IPS-18c (cell line): Measurements from ENCODE around the gene ARHGAP33.
"Not testable (repeated sequence)": the region's sequence is repeated elsewhere in the genome, so short reads cannot be mapped to it uniquely, and the experiment has no call there.

Source experiments
- H3K4me3 ChIP-seq: 2 replicates; pipeline ENCODE4 v1.7.0; 2013; ENCODE audit warnings: low read depth, mild to moderate bottlenecking, low read length, moderate library complexity; ENCODE audit not compliant: insufficient read depth
- H3K9me3 ChIP-seq: one replicate; pipeline ENCODE4 v1.6.1; 2013; ENCODE audit warnings: mild to moderate bottlenecking, low read length, moderate library complexity; ENCODE audit not compliant: control insufficient read depth, insufficient read depth

ARHGAP33 gene

DNA sequence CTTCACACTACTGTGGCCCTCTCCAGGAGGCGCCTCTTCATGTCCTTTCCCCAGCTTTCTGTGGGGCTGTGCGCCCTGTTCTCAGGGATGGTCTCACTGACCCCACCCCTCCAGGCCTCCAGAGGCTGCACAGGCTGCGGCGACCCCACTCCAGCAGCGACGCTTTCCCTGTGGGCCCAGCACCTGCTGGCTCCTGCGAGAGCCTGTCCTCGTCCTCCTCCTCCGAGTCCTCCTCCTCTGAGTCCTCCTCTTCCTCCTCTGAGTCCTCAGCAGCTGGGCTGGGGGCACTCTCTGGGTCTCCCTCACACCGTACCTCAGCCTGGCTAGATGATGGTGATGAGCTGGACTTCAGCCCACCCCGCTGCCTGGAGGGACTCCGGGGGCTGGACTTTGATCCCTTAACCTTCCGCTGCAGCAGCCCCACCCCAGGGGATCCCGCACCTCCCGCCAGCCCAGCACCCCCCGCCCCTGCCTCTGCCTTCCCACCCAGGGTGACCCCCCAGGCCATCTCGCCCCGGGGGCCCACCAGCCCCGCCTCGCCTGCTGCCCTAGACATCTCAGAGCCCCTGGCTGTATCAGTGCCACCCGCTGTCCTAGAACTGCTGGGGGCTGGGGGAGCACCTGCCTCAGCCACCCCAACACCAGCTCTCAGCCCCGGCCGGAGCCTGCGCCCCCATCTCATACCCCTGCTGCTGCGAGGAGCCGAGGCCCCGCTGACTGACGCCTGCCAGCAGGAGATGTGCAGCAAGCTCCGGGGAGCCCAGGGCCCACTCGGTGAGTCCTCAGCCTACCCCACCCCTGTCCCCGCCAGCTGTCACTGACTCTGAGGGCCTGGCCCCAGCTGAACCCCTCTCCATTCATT, 11.2 kb downstream of the ARHGAP33 start:
- Histone ChIP-seq H3K9me3 (no peaks in the 10 kb centered on the region), H3K4me3 (no peak overlapping the region)

DNA sequence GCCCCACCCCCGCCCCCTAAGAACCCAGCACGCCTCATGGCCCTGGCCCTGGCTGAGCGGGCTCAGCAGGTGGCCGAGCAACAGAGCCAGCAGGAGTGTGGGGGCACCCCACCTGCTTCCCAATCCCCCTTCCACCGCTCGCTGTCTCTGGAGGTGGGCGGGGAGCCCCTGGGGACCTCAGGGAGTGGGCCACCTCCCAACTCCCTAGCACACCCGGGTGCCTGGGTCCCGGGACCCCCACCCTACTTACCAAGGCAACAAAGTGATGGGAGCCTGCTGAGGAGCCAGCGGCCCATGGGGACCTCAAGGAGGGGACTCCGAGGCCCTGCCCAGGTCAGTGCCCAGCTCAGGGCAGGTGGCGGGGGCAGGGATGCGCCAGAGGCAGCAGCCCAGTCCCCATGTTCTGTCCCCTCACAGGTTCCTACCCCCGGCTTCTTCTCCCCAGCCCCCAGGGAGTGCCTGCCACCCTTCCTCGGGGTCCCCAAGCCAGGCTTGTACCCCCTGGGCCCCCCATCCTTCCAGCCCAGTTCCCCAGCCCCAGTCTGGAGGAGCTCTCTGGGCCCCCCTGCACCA, 11.9 kb downstream of the ARHGAP33 start:
- Histone ChIP-seq H3K9me3 (no peaks in the 10 kb centered on the region), H3K4me3 (no peak overlapping the region)

DNA sequence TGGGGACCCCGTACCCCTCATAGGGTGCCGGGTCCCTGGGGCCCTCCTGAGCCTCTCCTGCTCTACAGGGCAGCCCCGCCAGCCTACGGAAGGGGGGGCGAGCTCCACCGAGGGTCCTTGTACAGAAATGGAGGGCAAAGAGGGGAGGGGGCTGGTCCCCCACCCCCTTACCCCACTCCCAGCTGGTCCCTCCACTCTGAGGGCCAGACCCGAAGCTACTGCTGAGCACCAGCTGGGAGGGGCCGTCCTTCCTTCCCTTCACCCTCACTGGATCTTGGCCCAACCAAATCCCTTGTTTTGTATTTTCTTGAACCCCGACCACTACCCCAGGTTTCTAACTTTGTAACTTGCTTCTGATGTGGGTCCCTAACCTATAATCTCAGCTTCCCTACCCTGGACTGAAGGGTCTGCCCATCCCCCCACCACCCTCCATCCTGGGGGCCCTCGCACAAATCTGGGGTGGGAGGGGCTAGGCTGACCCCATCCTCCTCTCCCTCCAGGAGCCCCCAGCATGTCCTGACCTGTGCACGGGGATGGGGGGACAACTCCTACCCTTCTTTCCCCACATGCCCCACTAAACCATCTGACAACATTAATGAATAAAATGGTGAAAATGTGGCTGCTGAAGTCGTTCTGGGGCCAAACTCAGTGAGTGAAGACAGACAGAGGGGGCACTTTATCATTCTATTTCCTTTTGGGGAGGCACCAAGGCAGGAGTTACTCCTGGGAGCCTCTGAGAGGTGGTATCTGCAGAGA, 13.0 kb downstream of the ARHGAP33 start:
- no peak overlapping the region for H3K4me3 ChIP-seq
- H3K9me3 ChIP-seq: no peaks in the 10 kb centered on the region

DNA sequence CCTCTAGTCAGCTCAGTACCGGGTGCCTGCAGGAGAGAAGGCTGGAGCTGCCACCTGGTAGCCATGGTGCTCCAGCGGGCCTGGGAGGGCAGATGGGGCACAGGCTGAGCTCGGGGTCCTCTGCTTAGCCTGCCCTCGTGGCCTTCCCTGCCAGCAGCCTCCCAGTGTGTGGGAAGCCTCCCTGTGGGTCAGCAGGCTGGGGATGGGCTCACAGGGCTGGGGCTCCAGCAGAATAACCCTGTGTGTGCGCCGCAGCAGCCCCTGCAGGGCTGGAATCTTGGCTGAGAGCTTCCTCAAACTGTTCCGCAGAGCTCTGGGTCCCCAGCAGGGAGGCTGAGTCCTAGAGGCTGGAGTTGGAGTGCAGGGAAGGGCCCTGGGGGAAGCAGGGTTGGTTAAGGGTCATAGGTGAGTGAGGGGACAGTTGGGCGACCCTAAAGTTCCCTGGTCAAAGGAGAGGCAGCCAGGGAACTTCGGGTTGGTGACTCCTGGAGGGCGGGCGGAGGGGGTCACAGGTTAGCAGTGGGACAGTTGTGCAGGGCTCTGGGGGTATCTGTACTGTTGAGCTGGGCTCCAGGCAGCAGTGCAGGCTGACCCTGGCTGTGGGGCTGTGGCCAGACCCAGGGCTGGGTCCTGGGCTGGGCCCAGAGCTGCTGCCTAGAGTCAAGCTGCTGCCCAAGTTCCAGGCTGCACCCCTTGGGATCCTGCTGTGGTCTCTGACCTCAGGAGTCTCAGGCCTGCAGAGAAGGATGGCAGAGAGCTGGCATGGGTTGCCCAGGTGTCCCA, 14.0 kb downstream of the ARHGAP33 start:
- Histone ChIP-seq H3K4me3 (no peak overlapping the region), H3K9me3 (no peaks in the 10 kb centered on the region)

DNA sequence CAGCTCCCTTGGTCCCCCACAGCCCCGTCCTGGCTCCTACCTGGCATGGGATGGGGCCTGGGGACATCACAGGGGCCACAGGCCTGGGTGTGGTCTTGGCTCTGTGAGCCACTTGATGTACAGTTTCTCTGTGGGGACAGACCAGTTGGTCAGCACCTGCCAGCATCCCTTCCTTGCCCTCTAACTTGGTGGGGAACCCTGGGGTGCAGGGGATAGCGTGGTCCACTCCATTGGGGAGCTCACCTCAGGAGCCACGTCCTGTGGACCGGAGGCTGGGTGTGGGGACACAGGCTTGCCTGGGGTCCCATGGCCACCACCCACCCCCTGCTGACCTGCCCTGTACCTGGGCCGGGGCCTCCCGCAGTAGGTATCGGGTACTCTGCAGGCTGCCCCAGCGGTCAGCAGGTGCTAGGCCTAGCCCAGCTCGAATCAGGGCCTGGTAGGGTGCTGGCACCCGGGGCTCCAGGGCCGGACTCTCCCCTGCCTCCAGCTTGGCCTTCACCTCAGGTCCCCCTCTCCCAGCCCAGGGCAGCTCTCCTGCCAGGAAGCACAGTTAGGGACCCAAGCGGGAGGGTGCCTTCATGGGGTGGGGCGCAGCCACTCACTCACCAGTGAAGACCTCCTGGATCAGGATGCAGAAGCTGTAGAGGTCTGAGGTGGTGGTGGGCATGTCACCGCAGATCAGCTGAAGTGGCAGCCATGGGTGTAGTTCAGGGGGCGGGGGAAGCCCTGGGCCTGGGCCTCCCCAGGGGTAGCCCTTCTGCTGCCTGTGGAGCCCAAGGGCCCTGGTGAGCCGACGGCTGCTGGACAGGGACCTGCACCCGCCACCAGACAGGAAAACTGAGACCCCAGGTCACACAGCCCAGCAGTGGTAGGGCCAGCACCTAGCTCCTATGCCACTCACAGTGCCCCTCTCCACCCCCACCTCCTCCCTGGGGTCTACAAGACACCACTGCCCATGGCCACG, 14.9 kb downstream of the ARHGAP33 start:
- no peaks in the 10 kb centered on the region for H3K9me3 ChIP-seq
- H3K4me3 ChIP-seq: no peak overlapping the region

DNA sequence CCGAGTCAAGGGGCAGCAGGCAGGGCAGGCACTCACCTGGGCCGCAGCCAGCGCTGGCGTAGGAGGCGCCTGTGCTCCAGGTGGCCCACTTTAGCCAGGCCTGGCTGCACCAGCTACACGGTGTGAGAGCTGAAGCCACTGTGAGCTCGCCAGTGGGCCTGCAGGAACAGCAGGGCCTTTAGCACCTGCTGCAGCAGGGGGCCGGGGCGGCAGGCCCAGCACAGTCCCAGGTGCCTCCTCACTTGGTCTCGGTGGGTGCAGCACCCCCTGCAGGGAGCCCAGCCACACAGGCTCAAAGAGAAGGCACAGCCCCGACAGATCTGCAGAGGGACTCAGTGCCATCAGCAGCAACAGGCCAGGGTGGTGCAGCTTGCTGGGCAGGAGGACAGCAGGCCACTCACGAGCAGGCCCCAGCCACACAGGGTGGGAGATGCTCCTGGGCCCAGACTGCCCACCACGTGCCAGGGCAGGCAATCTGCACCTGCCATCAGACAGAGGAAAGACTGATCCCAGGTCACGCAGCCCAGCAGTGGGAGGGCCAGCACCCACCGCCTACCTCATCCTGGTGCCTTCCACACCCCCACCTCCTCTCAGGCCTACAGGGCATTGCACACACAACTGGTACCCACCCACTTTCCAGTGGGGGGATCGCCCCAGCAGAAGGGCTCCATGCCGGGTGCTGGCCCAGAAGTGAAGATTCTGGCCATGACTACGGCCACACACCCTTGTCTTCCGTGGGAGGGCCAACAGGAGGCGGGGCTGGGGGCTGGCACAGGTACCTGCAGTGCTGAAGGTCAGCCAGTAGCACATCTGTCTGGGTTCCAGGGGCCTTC, 15.8 kb downstream of the ARHGAP33 start:
- Histone ChIP-seq H3K9me3 (no peaks in the 10 kb centered on the region), H3K4me3 (no peak overlapping the region)

DNA sequence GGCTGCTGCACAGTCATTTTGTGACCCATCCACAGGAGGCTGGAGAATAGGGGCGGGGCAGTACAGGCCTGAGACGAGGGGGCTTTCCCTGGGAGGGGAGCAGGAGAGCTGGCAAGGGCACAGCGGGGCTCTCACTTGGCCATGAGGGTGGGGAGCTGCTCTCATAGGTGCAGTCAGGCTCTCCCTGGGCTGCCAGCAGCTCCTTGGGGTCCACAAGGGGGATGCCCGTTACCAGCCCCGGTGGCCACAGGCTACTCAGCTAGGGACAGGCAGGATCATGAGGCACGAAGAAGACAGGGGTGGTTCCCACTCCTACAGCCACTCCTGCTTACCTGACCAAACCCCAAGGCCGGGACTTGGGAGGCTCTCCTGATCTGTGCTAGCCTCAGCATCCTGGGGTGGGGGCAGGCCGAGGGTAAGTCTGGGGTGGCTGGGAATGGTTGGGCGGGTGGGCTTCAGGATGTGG, 16.5 kb downstream of the ARHGAP33 start:
- Histone ChIP-seq H3K4me3 (no peak overlapping the region), H3K9me3 (no peaks in the 10 kb centered on the region)

DNA sequence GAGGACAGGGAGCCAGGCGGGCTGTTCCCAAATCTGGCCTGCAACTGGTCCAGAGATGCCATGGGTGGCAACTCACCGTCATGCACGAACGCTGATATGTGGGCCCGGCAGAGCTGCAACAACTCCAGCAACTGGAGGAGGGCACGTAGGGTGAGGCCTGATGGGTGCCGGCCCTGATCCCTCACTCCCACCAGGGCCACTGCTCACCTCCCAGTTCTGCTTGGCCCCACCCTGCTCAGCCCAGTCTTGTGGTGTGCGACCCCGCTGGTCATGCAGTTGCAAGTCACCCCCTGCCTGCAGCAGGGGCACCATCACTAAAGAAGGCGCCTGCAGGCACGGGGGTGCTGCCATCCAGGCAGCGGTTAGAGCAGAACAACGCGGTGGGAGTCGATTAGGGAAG, 16.9 kb downstream of the ARHGAP33 start:
- no peak overlapping the region for H3K4me3 ChIP-seq
- H3K9me3 ChIP-seq: no peaks in the 10 kb centered on the region

DNA sequence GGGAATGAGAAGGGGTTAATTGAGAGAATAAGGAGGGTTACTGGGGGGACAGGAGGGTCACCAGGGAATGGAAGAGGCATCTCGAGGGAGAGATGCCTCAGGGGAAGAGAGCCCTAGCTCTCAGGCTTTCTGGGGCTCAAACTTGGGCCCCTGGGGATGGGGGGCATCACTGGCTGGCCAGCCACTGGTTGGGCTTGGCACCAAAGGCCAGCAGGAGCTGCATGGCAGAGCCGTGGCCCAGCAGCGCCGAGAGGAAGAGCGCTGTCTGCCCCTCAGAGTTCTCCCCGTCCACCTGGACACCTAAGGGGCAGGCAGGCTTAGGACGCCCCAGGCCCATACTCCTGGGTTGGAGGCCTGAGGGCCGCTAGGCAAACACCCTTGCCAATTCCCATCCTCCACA, 17.5 kb downstream of the ARHGAP33 start:
- Histone ChIP-seq H3K9me3 (no peaks in the 10 kb centered on the region), H3K4me3 (no peak overlapping the region)

DNA sequence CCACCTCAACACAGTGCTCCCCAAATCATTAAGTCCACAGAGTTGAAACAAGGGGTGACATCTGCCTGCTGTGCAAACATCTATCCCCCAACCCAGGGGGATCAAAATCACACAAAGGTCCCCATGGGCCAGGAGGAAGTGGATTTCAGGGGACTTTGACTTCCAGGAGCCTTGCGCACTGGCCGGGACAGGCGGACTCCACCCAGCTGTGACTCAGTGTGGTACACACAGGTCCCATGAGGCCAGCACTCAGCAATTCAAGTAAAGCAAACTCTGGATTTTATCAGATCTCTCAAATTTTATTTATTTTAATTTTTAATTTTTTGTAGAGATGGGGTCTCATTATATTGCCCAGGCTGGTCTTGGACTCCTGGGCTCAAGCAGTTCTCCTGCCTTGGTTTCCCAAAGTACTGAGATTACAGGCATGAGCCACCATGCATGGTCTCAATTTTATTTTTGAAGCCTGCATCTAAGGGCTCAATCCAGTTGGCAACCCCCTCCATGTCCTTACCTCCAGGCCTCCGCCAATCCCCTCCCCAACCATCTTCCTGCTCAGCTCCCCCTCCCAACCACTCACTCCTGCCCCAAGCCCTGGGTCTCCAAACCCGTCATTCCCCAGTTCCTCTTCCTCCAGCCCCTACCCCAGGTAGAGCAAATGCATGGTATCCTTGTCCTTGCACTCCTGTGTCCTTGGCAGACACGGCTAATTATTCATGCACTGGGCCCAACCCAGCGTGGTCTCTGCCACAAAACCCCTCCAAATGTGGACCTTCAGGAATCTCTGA, 18.2 kb downstream of the ARHGAP33 start:
- Histone ChIP-seq H3K4me3 (no peak overlapping the region), H3K9me3 (no peaks in the 10 kb centered on the region)

DNA sequence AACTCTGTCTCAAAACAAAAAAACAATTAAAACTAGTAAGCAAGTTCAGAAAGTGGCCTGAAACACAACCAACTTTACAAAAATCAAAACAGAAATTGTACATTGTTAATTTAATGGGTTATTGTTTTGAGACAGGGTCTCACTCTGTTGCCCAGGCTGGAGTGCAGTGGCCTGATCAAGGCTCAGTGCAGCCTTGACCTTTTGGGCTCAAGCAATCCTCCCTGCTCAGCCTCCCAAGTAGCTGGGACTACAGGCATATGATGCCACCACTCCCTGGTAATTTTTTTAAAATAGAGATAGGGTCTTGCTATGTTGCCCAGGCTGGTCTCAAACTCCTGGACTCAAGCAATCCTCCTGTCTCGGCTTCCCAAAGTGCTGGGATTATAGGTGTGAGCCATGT, 20.2 kb downstream of the ARHGAP33 start:
- H3K9me3 ChIP-seq, H3K4me3 ChIP-seq: not testable (repeated sequence)

DNA sequence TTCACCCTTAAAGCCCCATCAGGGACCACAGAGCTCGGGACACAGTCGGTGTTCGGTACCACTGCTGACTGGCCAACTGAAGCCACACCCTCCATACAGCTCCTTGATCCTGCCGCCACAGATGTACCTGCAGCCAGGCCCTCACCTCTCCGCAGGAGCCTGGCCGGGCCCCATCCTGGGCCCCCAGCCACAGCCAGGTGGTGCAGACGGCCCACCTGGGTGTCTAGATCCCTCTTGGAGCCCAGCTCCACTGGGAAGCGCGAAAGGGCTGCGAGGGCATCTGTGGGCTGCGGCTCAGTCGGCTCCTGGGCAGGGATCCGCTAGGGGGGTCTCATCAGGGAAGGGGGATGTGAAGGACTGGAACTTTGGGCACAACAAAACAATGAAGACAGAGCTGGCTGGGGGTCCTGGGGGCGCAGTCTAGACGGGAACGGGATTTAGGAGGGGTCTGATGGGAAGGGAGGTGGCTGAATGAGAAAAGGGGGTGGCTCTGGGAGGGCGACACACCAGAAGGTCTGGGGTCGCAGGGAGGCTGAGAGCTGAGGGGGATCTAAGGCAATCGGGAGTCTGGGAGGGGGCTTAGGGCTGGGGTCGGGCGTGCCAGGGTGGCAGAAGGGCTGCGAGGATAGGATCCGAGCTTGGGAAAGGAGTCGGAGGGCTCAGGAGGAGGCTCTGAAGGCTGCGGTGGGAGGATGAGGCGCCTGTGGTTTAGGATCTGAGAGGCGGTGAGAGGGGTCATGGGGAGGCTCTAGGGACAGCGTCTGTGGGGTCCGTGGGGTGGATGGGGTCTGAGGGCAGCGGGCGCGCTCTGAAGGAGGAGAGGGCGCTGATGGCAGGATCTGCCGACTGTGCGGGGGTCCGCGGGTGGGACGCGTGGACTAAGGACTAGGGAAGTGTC, 21.5 kb downstream of the ARHGAP33 start:
- Histone ChIP-seq H3K4me3 (peak overlapping the region; percentile 31; the same call in 1 of the 2 replicates), H3K9me3 (no peaks in the 10 kb centered on the region)

DNA sequence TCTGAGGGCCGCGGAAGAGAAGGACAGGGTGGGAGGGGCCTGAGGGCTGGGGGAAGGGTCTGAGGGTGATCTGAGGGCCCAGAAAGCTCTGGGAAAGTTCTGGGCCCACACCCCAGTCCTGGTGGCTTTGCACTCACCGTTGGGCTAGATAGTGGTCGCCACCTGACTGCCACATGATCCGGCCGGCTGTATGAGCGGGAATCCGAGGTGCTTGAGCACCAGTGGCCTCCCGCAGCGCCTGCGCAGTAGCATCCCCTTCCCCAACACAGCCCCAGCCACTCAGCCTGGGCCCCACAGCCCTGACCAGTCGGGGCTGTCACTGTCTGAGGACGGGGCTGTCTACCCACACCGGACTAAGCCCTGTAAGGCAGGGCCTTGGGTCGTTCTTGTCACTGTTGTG, 22.3 kb downstream of the ARHGAP33 start:
- Histone ChIP-seq H3K9me3 (no peaks in the 10 kb centered on the region), H3K4me3 (peak overlapping the region; percentile 31; the same call in 1 of the 2 replicates)

DNA sequence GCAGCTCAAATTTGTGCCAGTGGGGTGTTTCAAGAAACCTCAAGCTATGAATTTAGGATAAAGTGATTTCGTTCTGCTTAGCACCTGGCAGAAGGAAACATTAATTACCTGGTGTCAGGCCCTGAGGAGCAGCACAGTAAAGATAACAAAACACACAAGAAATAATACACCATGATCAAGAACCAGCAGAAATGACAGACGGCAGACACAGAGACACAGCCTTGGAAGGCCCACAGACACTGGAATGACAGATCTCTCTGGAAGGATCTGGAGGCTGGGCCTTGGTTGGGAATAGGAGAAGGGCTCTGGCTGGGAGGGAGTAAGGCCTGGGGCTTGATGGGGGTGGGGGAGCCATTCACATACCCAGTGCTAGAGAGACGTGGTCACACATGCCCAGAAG, 26.5 kb downstream of the ARHGAP33 start:
- Histone ChIP-seq H3K9me3 (no peaks in the 10 kb centered on the region), H3K4me3 (no peak overlapping the region)
